T-helper 17 cell (primary cell): ENCODE measurements around the gene INPP4B. TPM values are rescaled to one million over a fixed set of nuclear protein-coding genes. Genes with fewer than 3 reads are reported as not detected.

ENCODE experiments used
- ATAC-seq: fragments of 150-1000 bp; cut with Tn5 transposase; 2 replicates; pipeline ENCODE4 v1.10.0; 2021; ENCODE audit warnings: mild to moderate bottlenecking, moderate library complexity
- DNase-seq, 3 donors: peaks; one replicate each; pipeline versions ENCODE4 v3.0.0 to v3.0.0-alpha.2; 2020 to 2021
- H3K9me3 ChIP-seq: one replicate; pipeline ENCODE4 v1.7.0; 2013; ENCODE audit warnings: low read length, mild to moderate bottlenecking; ENCODE audit not compliant: control insufficient read depth, poor library complexity, severe bottlenecking
- H3K27ac Mint-ChIP-seq: one replicate; pipeline ENCODE4 v1.8.0; 2022; ENCODE audit warnings: mild to moderate bottlenecking, moderate library complexity, mixed read lengths
- H3K27me3 Mint-ChIP-seq: one replicate; pipeline ENCODE4 v1.8.0; 2022; ENCODE audit warnings: mixed read lengths
- H3K36me3 Mint-ChIP-seq: one replicate; pipeline ENCODE4 v1.8.0; 2022; ENCODE audit warnings: low read depth, mixed read lengths
- H3K4me1 Mint-ChIP-seq: one replicate; pipeline ENCODE4 v1.8.0; 2022; ENCODE audit warnings: mild to moderate bottlenecking, mixed read lengths
- H3K4me3 Mint-ChIP-seq: one replicate; pipeline ENCODE4 v1.8.0; 2022; ENCODE audit warnings: mild to moderate bottlenecking, moderate library complexity, mixed read lengths
- total RNA-seq, 4 donors: library from RNA in 2 of 4; stranded (reverse) in 2 of 4; gene quantifications; one replicate each; pipeline ENCODE4 v1.2.3 and lab custom pipeline; 2022 to 2026

INPP4B gene
- total RNA-seq, 2 donors from 2014 or later = 91.8 to 102 TPM

DNA sequence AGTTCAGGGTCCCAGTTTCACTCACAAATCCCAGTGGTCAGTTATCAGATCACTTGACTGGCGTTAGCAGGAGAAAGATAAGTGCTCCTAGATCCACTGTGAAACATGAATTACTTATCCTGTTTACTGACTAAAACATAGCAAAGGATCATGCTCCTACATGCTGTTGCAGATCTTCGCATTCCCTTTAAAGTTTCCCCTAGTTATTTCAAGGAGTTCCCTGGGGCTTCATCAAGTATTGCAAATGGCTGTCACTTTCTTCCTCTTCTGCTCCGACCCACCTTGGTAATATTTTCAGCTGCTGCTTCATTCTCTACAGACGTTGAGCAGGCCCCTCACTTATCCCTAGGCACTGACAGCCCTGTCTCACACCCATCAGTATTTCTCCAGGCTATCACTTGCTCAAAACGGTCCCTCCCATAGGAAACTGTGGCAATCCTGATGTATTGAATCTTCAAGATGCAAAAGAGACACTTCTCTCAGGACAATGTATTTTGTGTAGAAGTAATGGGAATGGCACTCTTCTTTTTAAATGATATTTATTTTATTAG lies 466.0 kb downstream of the INPP4B start:
- ATAC-seq = no peak
- Mint-ChIP-seq H3K27ac (peak overlapping the region; percentile 19), H3K4me3 (no peak overlapping the region), H3K4me1 (peaks cover 50% of the 10 kb centered on the region), H3K36me3 (peaks cover 4% of the 10 kb centered on the region), H3K27me3 (no peaks in the 10 kb centered on the region)
- no peak for DNase-seq
- no peaks in the 10 kb centered on the region for H3K9me3 ChIP-seq

DNA sequence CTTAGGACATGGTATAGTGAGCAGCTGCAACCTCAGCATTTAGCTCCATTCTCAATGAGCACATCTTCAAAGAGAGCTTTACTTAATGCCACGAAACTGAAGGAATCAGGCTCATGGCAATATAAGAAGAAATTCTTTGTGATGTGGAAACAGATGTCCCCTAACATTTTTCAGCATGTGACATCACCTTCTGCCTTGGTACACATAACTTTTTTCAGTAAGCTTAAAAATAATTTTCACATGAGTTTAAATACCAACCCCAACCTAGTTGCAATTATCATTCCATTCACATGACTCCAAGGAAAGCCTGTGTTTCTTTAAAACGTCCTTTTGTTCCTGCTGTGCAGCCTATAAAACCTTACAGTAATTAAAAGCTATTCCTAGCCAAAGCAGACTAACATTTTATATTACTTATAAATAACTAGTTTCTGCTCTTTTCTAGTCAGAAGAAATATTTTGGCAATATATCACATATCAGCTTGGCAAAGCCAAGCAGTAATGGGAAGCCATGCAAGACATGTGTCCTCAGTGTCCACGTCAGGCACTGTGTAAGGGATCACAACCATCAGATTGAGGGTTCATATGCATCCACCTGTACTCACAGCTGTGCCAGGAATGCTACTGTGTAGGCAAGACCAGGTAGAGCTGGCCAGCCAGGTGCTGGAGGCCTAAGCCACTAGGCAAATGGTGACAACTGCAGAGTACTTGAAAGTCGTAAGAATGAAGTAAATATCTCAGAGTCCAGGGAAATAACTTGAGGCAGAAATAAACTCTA lies 466.6 kb downstream of the INPP4B start:
- Mint-ChIP-seq H3K4me1 (peaks cover 54% of the 10 kb centered on the region), H3K27me3 (no peaks in the 10 kb centered on the region), H3K27ac (peak overlapping the region; percentile 89), H3K36me3 (peaks cover 7% of the 10 kb centered on the region), H3K4me3 (no peak overlapping the region)
- H3K9me3 ChIP-seq = no peaks in the 10 kb centered on the region
- ATAC-seq (no peak), DNase-seq (no peak)

DNA sequence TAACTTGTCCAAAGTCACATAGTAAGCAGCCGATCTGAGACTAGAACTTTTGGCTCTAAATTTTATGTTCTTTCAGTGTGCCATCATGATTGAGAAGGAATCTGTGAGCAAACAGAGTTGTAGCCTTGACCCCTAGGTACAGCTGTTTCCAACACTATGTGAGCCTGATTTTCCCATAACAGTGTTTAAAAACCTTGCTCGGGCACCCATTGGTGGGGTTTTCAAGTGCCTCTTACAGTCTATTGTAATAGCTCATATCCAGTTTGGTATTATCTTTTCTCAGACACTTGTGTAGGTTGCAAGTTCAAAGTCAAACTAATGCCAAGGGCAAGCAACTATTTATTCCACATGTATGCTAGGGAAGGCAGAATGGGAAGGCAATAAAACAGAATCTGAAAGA lies 467.9 kb downstream of the INPP4B start:
- H3K27me3 Mint-ChIP-seq = no peaks in the 10 kb centered on the region
- peaks cover 51% of the 10 kb centered on the region for H3K4me1 Mint-ChIP-seq
- peak overlapping the region; percentile 89 for H3K27ac Mint-ChIP-seq
- peaks cover 3% of the 10 kb centered on the region for H3K36me3 Mint-ChIP-seq
- no peak for ATAC-seq
- no peak for DNase-seq
- no peaks in the 10 kb centered on the region for H3K9me3 ChIP-seq
- H3K4me3 Mint-ChIP-seq = peak overlapping the region; percentile 74

DNA sequence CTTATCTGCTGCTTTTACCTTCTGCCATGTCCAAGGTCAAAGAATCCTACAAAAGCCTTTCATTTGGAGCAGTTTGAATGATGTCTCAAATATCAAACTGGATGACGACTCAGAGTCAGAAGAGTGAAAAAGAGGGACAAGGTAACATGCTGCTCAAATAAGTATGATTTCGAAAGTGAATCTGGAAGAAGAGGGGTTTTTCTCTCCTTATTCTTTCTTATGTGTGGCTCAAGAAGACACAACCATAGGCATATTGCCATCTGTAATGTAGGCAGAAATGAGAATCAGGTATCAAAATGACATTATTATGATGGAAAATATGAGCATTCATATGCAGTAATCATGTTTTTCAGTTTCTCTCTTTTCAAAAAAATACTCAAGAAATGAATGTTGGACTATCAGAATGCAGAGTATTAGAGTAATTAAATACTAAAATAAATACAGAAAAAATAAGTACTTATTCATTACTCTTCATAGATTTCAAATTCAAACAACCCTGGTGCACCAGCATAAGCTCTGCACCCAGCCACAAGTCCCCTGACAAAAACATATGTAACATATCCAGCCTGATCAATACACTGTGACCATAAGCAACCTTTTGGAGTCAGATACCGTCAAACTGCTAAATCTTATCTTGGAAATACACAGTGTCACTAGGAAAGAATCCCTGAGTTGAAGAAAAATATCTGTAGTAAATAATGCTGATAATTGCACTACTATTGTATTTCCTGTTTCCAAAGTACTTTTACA lies 468.6 kb downstream of the INPP4B start:
- Mint-ChIP-seq H3K27ac (peak overlapping the region; percentile 89), H3K36me3 (peaks cover 3% of the 10 kb centered on the region), H3K4me1 (peaks cover 56% of the 10 kb centered on the region), H3K27me3 (no peaks in the 10 kb centered on the region), H3K4me3 (peak overlapping the region; percentile 74)
- no peak for DNase-seq
- peak; percentile 78 for ATAC-seq
- H3K9me3 ChIP-seq = no peaks in the 10 kb centered on the region

DNA sequence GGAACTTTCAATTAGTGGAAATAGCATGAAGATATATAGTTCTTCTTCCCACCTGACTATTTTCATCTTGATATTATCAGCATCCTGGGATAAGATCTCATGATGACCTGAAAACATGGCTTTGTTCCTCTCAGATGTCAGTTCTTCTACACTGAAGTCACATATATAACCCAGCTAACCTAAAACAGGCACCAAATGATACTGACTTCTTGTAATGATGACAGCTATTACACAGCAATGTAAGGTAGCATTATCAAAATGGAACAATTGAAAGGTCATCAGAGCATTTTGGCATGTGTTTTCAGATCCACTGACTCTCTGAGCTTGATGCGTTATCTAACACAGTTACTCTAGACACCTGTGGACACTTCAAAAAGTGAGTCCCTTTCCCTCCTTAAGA lies 469.9 kb downstream of the INPP4B start:
- no peaks in the 10 kb centered on the region for H3K27me3 Mint-ChIP-seq
- peaks cover 3% of the 10 kb centered on the region for H3K36me3 Mint-ChIP-seq
- no peak for ATAC-seq
- H3K9me3 ChIP-seq = no peaks in the 10 kb centered on the region
- no peak for DNase-seq
- peaks cover 65% of the 10 kb centered on the region for H3K4me1 Mint-ChIP-seq
- peak overlapping the region; percentile 41 for H3K4me3 Mint-ChIP-seq
- H3K27ac Mint-ChIP-seq = peak overlapping the region; percentile 89

DNA sequence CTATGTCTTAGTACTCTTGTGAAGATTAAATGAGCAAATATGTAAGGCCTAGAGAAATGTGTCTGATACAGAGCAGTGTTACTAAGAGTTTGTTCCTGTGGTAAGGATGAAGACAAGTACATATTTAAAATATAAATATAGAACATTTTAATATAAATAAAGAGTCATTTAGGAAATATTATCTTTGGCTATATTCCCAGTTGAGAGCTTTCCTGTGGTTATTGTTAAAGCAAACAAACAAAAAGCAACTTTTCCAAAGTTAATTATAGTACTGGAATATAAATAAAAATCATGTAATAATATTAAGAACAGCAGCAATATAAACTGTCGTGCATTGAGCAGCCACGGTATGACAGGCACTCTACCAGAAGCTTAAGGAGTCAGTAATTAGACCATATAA lies 472.5 kb downstream of the INPP4B start:
- no peak overlapping the region for H3K4me3 Mint-ChIP-seq
- ATAC-seq = no peak
- H3K4me1 Mint-ChIP-seq = peaks cover 57% of the 10 kb centered on the region
- no peaks in the 10 kb centered on the region for H3K9me3 ChIP-seq
- H3K27ac Mint-ChIP-seq = peak overlapping the region; percentile 89
- H3K27me3 Mint-ChIP-seq = no peaks in the 10 kb centered on the region
- DNase-seq = no peak
- H3K36me3 Mint-ChIP-seq = peaks cover 5% of the 10 kb centered on the region

DNA sequence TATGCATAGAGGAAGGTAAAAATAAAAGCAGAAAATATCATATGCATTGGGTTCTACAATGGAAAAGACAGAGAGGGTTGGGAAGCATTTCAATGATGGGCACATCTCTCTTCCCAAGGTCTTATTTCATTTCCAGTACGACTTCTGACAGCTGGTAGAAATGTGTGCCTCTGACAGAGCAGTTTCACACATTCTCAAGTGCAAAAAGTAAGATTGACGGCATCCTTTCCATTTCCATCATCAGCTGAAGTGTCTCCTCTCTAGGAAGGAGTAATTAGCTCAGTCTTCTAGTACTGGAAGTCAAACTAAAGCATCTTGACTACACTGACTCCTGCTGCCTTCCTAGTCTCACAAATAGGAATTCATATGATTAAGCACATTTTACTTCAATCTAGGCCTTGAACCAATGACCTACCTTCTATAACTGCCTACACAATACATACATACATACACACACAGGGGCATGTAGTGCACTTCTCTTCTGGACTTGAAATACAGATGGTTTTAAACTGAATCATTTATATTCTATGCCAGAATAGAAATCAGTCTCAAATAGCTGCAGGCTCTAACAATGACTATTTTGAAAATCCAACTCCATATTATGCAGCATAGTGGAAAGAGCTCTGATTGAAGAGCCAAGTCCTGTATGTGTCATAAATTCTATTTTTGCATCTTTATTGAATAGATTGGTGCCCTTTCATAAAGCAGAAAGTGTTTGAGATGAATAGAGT lies 473.4 kb downstream of the INPP4B start:
- H3K27me3 Mint-ChIP-seq = no peaks in the 10 kb centered on the region
- peak overlapping the region; percentile 45 for H3K4me3 Mint-ChIP-seq
- peaks cover 57% of the 10 kb centered on the region for H3K4me1 Mint-ChIP-seq
- ATAC-seq (peak; percentile 18), DNase-seq (no peak)
- no peaks in the 10 kb centered on the region for H3K9me3 ChIP-seq
- H3K36me3 Mint-ChIP-seq = peaks cover 6% of the 10 kb centered on the region
- H3K27ac Mint-ChIP-seq = peak overlapping the region; percentile 89

DNA sequence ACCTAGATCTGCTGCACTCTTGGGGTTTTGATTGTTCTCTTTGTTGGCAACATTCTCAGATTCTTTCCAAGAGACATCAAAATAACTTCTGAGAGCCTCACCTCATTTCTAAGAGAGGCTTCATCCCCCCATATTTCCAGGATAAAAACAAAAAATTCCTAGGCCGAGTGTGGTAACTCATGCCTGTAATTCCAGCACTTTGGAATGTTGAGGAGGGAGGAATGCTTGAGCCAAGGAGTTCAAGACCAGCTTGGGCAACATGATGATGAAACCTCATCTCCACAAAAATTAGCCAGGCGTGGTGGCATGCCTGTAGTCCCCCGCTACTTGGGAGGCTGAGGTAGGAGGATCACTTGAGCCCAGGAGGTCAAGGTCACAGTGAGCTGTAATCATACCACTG lies 477.0 kb downstream of the INPP4B start:
- no peak for ATAC-seq
- peak overlapping the region; percentile 81 for H3K4me3 Mint-ChIP-seq

DNA sequence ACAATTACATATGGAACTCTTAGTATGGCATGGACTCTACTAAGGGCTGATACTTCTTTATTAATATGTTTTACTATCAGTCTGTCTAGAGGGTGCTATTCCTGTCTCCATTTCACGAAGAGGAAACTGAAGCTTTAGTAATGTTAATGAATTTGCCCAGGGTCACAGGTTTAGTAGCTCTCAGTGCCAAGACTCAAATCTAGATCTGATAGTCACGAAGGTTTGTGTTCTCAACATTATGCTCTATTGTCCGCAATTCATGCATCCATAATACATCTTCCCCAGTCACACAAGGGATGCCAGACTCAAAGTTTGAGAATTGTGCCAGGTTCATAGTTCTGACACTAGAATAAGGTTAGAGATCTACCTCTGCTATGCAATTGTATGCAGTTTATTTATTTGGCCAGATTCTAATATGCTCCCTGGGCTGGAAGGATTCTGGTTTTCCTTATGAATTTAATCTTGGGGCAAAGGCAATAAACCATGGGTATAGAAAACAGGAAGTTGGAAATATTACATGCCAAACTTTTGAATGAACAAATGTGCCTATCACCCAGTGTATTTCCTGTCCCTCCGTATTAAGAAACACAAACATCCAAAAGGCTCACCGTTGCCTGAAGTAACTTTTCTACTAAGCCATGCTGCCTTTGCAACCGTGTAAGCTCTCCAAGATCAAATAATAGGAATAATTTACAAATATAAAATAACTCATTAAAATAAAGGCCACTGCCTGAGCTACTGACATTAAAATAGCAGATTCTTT lies 478.5 kb downstream of the INPP4B start:
- H3K27ac Mint-ChIP-seq = peak overlapping the region; percentile 78
- H3K36me3 Mint-ChIP-seq = peaks cover 2% of the 10 kb centered on the region
- no peaks in the 10 kb centered on the region for H3K27me3 Mint-ChIP-seq
- H3K4me1 Mint-ChIP-seq = peaks cover 56% of the 10 kb centered on the region
- ATAC-seq = peak; percentile 49
- no peak for DNase-seq
- H3K4me3 Mint-ChIP-seq = peak overlapping the region; percentile 52
- no peaks in the 10 kb centered on the region for H3K9me3 ChIP-seq

More for the DNA sequence above, 477.0 kb downstream of the INPP4B start:
- H3K27ac Mint-ChIP-seq = peak overlapping the region; percentile 78
- peaks cover 2% of the 10 kb centered on the region for H3K36me3 Mint-ChIP-seq
- no peaks in the 10 kb centered on the region for H3K27me3 Mint-ChIP-seq
- H3K4me1 Mint-ChIP-seq = peaks cover 61% of the 10 kb centered on the region
- no peaks in the 10 kb centered on the region for H3K9me3 ChIP-seq
- DNase-seq = no peak

DNA sequence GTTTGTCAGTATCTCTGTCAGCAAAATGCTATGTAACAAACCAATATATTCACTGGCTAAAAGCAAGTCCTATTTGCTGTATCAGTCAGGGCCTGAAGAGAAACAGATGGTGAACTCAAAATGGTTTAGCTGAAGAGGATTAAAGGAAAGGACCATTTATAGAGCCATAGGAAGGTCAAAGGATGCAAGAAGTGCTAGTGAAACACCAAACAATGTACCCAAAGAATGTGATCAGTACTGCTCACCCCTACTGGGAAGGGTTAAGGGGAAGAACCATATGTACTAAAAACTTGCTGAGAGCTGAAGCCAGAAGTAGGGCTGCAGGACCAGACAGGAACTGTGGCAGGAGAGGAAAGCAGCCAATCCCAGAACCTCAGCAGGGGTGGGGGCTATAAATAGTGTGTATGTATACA lies 479.3 kb downstream of the INPP4B start:
- H3K27ac Mint-ChIP-seq = peak overlapping the region; percentile 78
- H3K9me3 ChIP-seq = no peaks in the 10 kb centered on the region
- peaks cover 53% of the 10 kb centered on the region for H3K4me1 Mint-ChIP-seq
- no peaks in the 10 kb centered on the region for H3K27me3 Mint-ChIP-seq
- ATAC-seq (peak; percentile 53), DNase-seq (no peak)
- H3K36me3 Mint-ChIP-seq = peaks cover 6% of the 10 kb centered on the region
- H3K4me3 Mint-ChIP-seq = no peak overlapping the region

DNA sequence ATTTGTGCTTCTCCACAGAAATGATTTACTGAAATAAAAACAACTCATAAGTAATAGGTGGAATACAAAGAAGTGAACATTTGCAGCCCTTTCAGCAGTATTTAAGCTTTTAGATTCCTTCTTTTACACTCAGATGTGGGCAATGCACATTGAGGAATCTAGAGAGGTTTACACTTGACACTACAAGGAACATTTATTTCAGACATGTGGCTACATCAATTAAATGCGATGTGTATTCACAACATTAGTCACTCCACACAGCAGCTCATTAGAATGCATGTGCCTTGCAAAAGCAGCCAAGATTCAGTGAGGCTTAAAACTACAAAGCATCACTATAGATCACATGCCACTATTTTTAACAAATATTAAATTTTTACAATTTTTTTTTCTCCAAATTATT lies 480.7 kb downstream of the INPP4B start:
- H3K4me3 Mint-ChIP-seq = no peak overlapping the region
- H3K9me3 ChIP-seq = no peaks in the 10 kb centered on the region
- DNase-seq (no peak), ATAC-seq (no peak)
- peaks cover 56% of the 10 kb centered on the region for H3K4me1 Mint-ChIP-seq
- H3K27ac Mint-ChIP-seq = peak overlapping the region; percentile 46
- peaks cover 9% of the 10 kb centered on the region for H3K36me3 Mint-ChIP-seq
- no peaks in the 10 kb centered on the region for H3K27me3 Mint-ChIP-seq

DNA sequence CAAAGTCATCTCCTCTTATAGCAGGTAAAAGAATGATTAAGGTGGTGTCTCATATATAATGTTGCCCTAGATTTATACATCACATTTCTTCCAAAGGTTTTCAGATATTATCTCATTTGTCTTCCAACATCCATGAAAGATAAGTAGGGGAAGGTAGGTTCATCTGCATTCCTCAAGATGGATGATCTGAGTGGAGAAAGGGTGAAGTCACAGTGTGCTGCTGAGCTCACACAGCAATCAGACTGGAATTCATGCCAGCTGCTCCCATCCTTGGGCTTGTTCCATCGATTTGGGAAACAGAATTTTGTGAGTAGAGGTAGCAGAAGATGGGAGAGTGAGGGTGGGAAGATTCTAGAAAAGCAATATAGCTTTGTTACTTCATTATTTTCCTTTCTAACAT lies 482.4 kb downstream of the INPP4B start:
- Mint-ChIP-seq H3K4me1 (peaks cover 61% of the 10 kb centered on the region), H3K27ac (peak overlapping the region; percentile 46), H3K27me3 (no peaks in the 10 kb centered on the region), H3K4me3 (no peak overlapping the region), H3K36me3 (peaks cover 7% of the 10 kb centered on the region)
- DNase-seq = no peak
- no peak for ATAC-seq
- no peaks in the 10 kb centered on the region for H3K9me3 ChIP-seq
